ENCODE results near the gene FADS1. TPM values are rescaled to one million over a fixed set of nuclear protein-coding genes. Genes with fewer than 3 reads are reported as not detected.

The FADS1 gene
- total RNA-seq, 6 experiments from 2014 or later, result 25.9 to 39.1 (median 36.4) TPM

DNA sequence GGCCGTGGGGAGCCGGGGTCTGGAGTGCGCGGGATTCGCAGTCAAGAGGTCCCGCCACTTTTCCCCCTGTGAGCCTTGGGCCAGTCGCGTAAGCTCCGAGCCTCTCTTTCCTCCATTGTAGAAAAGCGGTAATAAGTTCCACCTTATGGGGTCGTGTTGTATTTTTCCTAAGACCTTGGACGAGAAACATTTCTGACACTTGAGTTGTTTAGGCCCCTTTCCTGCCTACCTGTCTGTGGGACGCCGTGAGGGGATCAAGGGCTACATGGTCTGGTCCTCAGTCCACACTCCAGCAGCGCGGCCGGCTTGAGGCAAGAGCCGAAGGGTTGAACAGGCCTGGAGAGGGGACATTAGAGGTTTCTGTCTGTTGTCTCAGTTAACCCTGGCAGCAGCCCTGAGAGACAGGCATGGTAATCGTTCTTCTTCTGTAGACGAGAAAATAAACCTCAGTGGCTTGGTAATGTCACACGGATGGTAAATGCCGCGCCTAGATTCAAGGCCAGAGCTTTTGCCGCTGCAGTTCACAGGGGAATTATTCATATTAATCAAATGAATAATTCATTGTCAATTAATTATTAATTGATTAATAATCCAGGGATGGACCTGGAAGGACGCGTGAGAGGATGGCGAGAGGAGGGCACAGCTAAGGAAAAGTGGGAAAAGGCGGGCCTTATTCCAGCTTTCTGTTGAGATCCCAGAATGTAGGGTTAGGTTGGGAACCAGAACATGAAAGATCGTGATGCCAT lies 23.5 kb downstream of the FADS1 start:
- DNase-seq, result no peak
- H3K27me3 Mint-ChIP-seq (ENCODE audit: insufficient read depth), result no peaks in the 10 kb centered on the region
- peaks cover 47% of the 10 kb centered on the region for H3K4me1 Mint-ChIP-seq (ENCODE audit: low read depth)
- peaks cover 15% of the 10 kb centered on the region; the same call in 1 of the 2 replicates for H3K36me3 Mint-ChIP-seq (ENCODE audit: low read depth)
- H3K9me3 Mint-ChIP-seq, result no peaks in the 10 kb centered on the region
- TF ChIP-seq, protein P1, sequence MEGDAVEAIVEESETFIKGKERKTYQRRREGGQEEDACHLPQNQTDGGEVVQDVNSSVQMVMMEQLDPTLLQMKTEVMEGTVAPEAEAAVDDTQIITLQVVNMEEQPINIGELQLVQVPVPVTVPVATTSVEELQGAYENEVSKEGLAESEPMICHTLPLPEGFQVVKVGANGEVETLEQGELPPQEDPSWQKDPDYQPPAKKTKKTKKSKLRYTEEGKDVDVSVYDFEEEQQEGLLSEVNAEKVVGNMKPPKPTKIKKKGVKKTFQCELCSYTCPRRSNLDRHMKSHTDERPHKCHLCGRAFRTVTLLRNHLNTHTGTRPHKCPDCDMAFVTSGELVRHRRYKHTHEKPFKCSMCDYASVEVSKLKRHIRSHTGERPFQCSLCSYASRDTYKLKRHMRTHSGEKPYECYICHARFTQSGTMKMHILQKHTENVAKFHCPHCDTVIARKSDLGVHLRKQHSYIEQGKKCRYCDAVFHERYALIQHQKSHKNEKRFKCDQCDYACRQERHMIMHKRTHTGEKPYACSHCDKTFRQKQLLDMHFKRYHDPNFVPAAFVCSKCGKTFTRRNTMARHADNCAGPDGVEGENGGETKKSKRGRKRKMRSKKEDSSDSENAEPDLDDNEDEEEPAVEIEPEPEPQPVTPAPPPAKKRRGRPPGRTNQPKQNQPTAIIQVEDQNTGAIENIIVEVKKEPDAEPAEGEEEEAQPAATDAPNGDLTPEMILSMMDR (IDR thresholded peaks at IDR 0.05), result no peak
- H3K27ac Mint-ChIP-seq, result peak overlapping the region; percentile 100
- peak overlapping the region; percentile 99 for H3K4me3 Mint-ChIP-seq

DNA sequence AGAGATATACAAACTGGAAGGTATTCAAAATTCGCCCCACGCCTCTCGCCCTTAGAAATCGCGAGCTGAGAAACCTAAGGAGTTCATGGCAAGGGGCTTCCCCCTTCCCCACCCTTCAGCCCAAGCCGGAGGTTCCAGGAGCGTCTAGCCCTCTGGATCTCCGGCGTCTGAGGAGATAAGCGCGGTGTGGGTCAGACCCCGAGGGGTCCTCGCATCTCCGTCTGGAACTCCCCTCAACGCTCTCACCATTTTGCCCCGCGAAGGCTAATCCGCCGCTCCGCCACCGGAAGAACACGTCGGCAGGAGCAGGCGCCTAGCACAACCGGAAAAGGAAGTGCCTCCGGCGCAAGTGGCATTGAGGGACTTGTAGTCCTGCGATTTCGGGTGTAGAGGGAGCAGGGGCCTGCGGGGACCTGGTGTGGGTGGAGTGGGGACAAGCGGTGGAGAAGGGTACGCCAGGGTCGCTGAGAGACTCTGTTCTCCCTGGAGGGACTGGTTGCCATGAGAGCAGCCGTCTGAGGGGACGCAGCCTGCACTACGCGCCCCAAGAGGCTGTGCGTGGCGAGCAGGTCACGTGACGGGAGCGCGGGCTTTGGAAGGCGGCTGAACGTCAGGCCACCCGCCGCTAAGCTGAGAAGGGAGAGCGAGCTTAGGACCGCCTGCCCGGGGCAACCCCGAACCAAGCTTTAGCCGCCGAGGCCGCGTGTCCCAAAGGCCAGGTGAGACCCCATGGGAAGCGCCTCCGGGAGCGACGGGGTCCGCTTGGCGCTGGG lies 24.3 kb downstream of the FADS1 start, which contains the start of the genes FEN1 and TMEM258:
Gene FEN1, plus strand, starts transcription at position 602 of the 773 bp plus-strand sequence. CDS start 2,451 bp downstream, outside the sequence.
Gene TMEM258, minus strand, starts transcription at position 290 of the 773 bp plus-strand sequence. Its CDS starts 41 bp downstream, at position 249.
- H3K4me3 Mint-ChIP-seq, result peak within 1 kb of the TSS; percentile 99
- peaks cover 15% of the 10 kb centered on the region; the same call in 1 of the 2 replicates for H3K36me3 Mint-ChIP-seq (ENCODE audit: low read depth)
- no peaks in the 10 kb centered on the region for H3K27me3 Mint-ChIP-seq (ENCODE audit: insufficient read depth)
- peaks cover 42% of the 10 kb centered on the region for H3K4me1 Mint-ChIP-seq (ENCODE audit: low read depth)
- peak within 1 kb of the TSS; percentile 100 for H3K27ac Mint-ChIP-seq
- H3K9me3 Mint-ChIP-seq, result no peaks in the 10 kb centered on the region
- TF ChIP-seq, protein P1 (IDR thresholded peaks at IDR 0.05), result peak; percentile 8; the same call in 1 of the 2 replicates
- DNase-seq, result peak; percentile 88

DNA sequence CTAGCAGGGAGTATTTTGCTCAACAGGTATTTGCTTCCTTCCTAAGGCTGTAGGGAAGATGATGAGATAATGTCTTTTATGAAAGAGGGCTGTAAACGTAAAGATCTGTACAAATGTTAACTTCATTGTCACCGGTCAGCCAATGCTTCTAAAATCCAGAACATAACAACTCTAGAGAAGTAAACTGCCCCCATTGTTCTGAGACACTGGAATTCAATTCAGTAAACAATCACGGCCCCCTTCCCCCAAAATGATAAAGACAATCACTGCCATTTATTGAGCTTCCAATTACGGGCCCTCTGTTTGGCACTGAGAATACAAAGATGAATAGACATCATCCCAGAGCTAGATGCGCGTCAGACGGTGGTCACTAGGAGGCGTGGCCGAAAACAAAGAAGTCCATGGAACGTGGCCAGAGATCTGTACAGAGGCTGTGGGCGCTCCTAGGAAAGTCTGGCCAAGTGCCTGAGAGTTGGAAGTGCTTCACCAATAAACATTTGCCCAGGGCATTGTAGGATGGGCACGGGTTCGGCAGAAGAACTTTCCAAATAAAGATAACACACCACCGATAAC lies 25.0 kb downstream of the FADS1 start:
- TF ChIP-seq, protein P1 (IDR thresholded peaks at IDR 0.05), result peak; percentile 46
- Mint-ChIP-seq H3K36me3 (ENCODE audit: low read depth) (peaks cover 15% of the 10 kb centered on the region; the same call in 1 of the 2 replicates), H3K27ac (peak overlapping the region; percentile 100), H3K9me3 (no peaks in the 10 kb centered on the region), H3K27me3 (ENCODE audit: insufficient read depth) (no peaks in the 10 kb centered on the region; the same call in 1 of the 2 replicates), H3K4me3 (peak overlapping the region; percentile 99), H3K4me1 (ENCODE audit: low read depth) (peaks cover 35% of the 10 kb centered on the region)
- peak; percentile 86 for DNase-seq

DNA sequence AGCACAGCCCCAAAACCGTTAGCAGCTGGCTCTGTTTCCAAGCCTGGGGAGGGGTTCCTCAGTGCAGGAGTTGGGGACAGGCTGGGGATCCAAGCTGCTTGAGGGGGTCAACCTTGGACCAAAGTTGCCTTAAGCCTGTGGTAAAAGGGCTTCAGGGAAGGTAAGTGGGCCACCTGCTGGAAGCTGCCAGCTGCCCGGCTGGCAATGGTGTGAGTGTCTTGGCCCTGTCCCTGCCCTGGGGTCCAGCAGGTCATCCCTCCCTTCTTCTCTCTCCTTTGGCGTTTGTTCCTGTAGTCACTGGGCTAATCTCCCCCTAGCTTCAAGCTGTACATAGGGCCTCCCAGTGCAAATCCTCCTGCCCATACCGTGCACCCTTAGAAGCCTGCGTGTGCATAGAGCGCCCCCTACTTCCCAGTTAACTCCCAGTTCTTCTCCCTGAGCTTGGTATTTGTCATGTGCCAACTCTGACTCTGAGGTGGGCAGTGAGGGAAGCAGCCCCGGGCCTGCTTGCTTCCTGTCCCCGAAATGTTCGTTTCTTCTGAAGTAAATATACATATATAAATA lies 28.8 kb downstream of the FADS1 start:
- Mint-ChIP-seq H3K4me3 (no peak overlapping the region), H3K36me3 (ENCODE audit: low read depth) (peaks cover 15% of the 10 kb centered on the region; the same call in 1 of the 2 replicates), H3K27ac (no peak overlapping the region), H3K4me1 (ENCODE audit: low read depth) (peaks cover 16% of the 10 kb centered on the region), H3K9me3 (no peaks in the 10 kb centered on the region), H3K27me3 (ENCODE audit: insufficient read depth) (no peaks in the 10 kb centered on the region; the same call in 1 of the 2 replicates)
- TF ChIP-seq, protein P1 (IDR thresholded peaks at IDR 0.05), result peak; percentile 77
- DNase-seq, result peak; percentile 25

DNA sequence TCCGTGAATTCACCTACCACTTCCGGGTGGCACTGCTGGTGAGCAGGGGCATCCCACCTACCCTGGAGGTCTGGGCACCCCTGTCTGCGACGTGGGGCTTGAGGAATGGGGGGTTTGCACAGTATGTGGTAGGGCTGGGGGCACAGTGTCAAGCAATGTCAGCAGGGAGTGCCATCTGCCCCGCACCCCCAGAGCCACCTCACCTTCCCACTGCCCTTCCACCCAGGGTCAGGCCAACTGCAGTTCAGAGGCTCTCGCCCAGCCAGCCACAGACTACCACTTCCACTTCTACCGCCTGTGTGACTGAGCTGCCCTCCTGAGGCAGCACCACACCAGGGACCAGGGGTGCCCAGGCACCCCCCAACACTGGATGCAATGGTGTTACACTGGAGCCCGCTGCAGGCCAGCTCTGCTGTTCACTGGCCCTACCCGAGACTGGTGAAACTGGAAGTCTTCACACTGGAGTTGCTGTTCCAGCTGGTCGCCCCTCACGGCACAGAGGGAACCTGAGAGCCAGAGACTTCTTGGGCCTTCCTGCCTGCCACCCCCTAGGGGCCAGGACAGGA lies 30.9 kb downstream of the FADS1 start:
- H3K36me3 Mint-ChIP-seq (ENCODE audit: low read depth), result peaks cover 8% of the 10 kb centered on the region; the same call in 1 of the 2 replicates
- DNase-seq, result no peak
- H3K9me3 Mint-ChIP-seq, result no peaks in the 10 kb centered on the region
- no peak overlapping the region for H3K27ac Mint-ChIP-seq
- TF ChIP-seq, protein P1 (IDR thresholded peaks at IDR 0.05), result no peak
- no peak overlapping the region for H3K4me3 Mint-ChIP-seq
- peaks cover 8% of the 10 kb centered on the region for H3K4me1 Mint-ChIP-seq (ENCODE audit: low read depth)
- H3K27me3 Mint-ChIP-seq (ENCODE audit: insufficient read depth), result no peaks in the 10 kb centered on the region; the same call in 1 of the 2 replicates
